Neural progenitor cell (in vitro differentiated cells): ENCODE measurements around the gene ORAI2.
"Not testable (repeated sequence)": the region's sequence is repeated elsewhere in the genome, so short reads cannot be mapped to it uniquely, and the experiment has no call there.

ENCODE experiments used
- EZH2 ChIP-seq: fragments of 200-600 bp; sonication (generic); IDR thresholded peaks from 2 replicates; pipeline ENCODE4 v1.6.1; 2017; ENCODE audit warnings: antibody characterized with exemption, mild to moderate bottlenecking, moderate library complexity
- EZH2phosphoT487 ChIP-seq: fragments of 200-600 bp; sonication (generic); IDR thresholded peaks from 2 replicates; pipeline ENCODE4 v1.6.1; 2017; ENCODE audit warnings: antibody characterized with exemption
- TF ChIP-seq, protein P1 (sequence below): fragments of 200-600 bp; sonication (generic); IDR thresholded peaks from 2 replicates; pipeline ENCODE4 v1.5.1; 2017; ENCODE audit warnings: antibody characterized with exemption, mild to moderate bottlenecking

DNA sequence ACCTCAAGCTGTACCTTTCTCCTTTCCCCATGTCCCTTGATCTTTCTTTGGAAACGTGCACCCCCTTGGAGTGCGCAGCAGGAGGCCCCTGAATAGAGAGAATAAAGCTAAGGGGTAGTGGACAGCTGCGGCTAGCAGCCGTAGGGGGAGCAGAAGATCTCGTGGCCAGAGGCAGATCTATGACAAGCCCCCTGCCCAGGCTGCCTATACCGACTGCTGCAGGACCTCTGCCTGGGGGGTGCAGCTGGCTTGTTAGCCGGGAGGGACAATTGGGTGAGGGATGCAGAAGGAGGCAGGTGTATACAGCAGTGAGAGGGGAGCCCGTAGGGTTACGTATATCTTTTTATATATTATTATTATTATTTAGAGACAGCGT lies 45.8 kb downstream of the ORAI2 start:
- TF ChIP-seq, protein P1, sequence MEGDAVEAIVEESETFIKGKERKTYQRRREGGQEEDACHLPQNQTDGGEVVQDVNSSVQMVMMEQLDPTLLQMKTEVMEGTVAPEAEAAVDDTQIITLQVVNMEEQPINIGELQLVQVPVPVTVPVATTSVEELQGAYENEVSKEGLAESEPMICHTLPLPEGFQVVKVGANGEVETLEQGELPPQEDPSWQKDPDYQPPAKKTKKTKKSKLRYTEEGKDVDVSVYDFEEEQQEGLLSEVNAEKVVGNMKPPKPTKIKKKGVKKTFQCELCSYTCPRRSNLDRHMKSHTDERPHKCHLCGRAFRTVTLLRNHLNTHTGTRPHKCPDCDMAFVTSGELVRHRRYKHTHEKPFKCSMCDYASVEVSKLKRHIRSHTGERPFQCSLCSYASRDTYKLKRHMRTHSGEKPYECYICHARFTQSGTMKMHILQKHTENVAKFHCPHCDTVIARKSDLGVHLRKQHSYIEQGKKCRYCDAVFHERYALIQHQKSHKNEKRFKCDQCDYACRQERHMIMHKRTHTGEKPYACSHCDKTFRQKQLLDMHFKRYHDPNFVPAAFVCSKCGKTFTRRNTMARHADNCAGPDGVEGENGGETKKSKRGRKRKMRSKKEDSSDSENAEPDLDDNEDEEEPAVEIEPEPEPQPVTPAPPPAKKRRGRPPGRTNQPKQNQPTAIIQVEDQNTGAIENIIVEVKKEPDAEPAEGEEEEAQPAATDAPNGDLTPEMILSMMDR, result not testable (repeated sequence)
- TF ChIP-seq EZH2phosphoT487, EZH2: not testable (repeated sequence)
